HL-60 (cell line): ENCODE results near the gene PTPRT.

ENCODE experiments used
- CTCF ChIP-seq: IDR thresholded peaks from one replicate; pipeline ENCODE4 v1.5.1; 2011; ENCODE audit warnings: low read length, control low read depth, inconsistent platforms; ENCODE audit not compliant: insufficient read depth
- GABPA ChIP-seq: IDR thresholded peaks from 2 replicates; pipeline ENCODE4 v1.6.1; 2012; ENCODE audit warnings: low read depth
- REST ChIP-seq: IDR thresholded peaks from 2 replicates; pipeline ENCODE4 v1.6.1; 2012; ENCODE audit warnings: low read depth; ENCODE audit not compliant: insufficient replicate concordance

- TF ChIP-seq CTCF (no peak), GABPA (no peak), REST (no peak)
Observed at GRCh38 chr20:43167615-43168014, 22.1 kb downstream of the PTPRT start.
